ENCODE results near the gene ZNF205.

DNA sequence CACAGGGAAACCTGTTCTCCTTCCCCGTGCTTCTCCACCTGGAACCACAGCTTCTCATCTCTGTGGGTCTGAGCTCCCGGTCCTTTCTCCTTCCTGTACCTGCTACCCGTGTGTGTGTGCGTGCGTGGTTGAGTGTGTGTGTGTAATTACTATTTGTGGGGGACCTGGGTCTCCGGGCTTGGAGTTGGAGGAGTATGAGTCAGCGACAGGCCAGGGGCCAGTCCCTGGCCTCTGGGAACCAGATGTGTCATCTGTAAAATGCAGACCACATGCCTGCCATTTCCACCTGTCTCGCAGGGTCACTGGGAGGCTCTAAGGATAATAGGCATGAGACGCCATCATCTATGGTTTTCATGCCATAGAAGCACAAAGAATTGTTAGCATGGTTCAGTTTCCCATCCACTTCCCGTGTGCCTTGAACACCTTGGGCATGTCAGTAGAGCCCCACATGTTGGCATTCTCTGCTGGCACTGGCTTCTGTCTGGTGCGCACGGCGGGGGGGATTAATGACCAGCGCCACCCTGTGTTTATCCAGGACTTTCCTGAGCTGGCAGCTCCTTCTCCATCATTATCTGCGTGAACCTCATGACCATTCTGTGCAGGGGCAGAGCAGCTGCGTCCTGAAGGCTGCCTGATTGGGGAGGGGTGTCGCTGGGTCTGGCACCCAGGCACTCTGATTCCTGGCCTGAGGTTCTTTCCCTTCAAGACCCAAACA, 1.5 kb downstream of the ZNF205 start:
- TF ChIP-seq, protein P1, sequence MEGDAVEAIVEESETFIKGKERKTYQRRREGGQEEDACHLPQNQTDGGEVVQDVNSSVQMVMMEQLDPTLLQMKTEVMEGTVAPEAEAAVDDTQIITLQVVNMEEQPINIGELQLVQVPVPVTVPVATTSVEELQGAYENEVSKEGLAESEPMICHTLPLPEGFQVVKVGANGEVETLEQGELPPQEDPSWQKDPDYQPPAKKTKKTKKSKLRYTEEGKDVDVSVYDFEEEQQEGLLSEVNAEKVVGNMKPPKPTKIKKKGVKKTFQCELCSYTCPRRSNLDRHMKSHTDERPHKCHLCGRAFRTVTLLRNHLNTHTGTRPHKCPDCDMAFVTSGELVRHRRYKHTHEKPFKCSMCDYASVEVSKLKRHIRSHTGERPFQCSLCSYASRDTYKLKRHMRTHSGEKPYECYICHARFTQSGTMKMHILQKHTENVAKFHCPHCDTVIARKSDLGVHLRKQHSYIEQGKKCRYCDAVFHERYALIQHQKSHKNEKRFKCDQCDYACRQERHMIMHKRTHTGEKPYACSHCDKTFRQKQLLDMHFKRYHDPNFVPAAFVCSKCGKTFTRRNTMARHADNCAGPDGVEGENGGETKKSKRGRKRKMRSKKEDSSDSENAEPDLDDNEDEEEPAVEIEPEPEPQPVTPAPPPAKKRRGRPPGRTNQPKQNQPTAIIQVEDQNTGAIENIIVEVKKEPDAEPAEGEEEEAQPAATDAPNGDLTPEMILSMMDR (IDR thresholded peaks at IDR 0.05; ENCODE audit: insufficient read depth, low read depth, low read length): no peak
- no peak for TF ChIP-seq EZH2 (IDR thresholded peaks at IDR 0.05; ENCODE audit: insufficient read depth, low read length)
